Left ventricle myocardium inferior (tissue), 1 donor: Measurements from ENCODE around the gene KRT36. TPM values are rescaled to one million over a fixed set of nuclear protein-coding genes. Genes with fewer than 3 reads are reported as not detected.

Experiments used
- DNase-seq: peaks from one replicate; pipeline ENCODE4 v3.0.0-alpha.2; 2020
- H3K27ac ChIP-seq: fragments of 200-600 bp; replicated peaks from 2 replicates; pipeline ENCODE4 v1.8.0; 2021
- H3K27me3 ChIP-seq: fragments of 200-600 bp; 2 replicates; pipeline ENCODE4 v1.8.0; 2021; ENCODE audit warnings: low read depth
- H3K36me3 ChIP-seq: fragments of 200-600 bp; 2 replicates; pipeline ENCODE4 v1.8.0; 2021
- H3K4me1 ChIP-seq: fragments of 200-600 bp; 2 replicates; pipeline ENCODE4 v1.8.0; 2021
- H3K4me3 ChIP-seq: fragments of 200-600 bp; 2 replicates; pipeline ENCODE4 v1.8.0; 2021; ENCODE audit warnings: mild to moderate bottlenecking, moderate library complexity
- H3K9me3 ChIP-seq: fragments of 200-600 bp; replicated peaks from 2 replicates; pipeline ENCODE4 v1.8.0; 2021
- CTCF ChIP-seq: fragments of 200-600 bp; IDR thresholded peaks from 2 replicates; pipeline ENCODE4 v1.8.0; 2021; ENCODE audit warnings: antibody characterized with exemption, mild to moderate bottlenecking, borderline replicate concordance
- intact Hi-C: fragments of 100-400 bp; cut with micrococcal nuclease; formaldehyde crosslinking; loops from one replicate; pipeline ENCODE4 v1.11.0; 2022
- total RNA-seq: library from RNA; stranded (reverse); fragmentation: NEBNext Ultra II Directional; extraction: Animal tissue kit (Norgen Biotek cat#: 25700); gene quantifications from one replicate; pipeline ENCODE4 v1.2.1, GENCODE V29; 2021
- donor health status: DM: no; HTN: yes; CAD: no; lungs with severe emphysema.

KRT36 gene
- total RNA-seq, 1 donor from 2014 or later: not detected

GRCh38 chr17:41504246-41504977 is 14.7 kb upstream of the KRT36 start:
- Histone ChIP-seq H3K9me3 (no peaks in the 10 kb centered on the region), H3K27me3 (peaks cover 77% of the 10 kb centered on the region), H3K4me1 (no peaks in the 10 kb centered on the region), H3K4me3 (no peak overlapping the region), H3K36me3 (no peaks in the 10 kb centered on the region), H3K27ac (no peak overlapping the region)
- no peak for DNase-seq
- no peak for TF ChIP-seq CTCF
- intact Hi-C loops: no loop called here

GRCh38 chr17:41503202-41503601 is 13.5 kb upstream of the KRT36 start:
- Histone ChIP-seq H3K4me1 (no peaks in the 10 kb centered on the region), H3K36me3 (no peaks in the 10 kb centered on the region), H3K27me3 (peaks cover 78% of the 10 kb centered on the region), H3K27ac (no peak overlapping the region), H3K9me3 (no peaks in the 10 kb centered on the region), H3K4me3 (no peak overlapping the region)
- DNase-seq: no peak
- no peak for TF ChIP-seq CTCF
- intact Hi-C loops: no loop called here

- peaks cover 69% of the 10 kb centered on the region for H3K27me3 ChIP-seq
- DNase-seq: no peak
- intact Hi-C loops: no loop called here
- H3K36me3 ChIP-seq: no peaks in the 10 kb centered on the region
- no peaks in the 10 kb centered on the region for H3K4me1 ChIP-seq
- H3K27ac ChIP-seq: no peak overlapping the region
- no peaks in the 10 kb centered on the region for H3K9me3 ChIP-seq
- no peak for TF ChIP-seq CTCF
- no peak overlapping the region for H3K4me3 ChIP-seq
These were observed 10.6 kb upstream of the KRT36 start for GRCh38 chr17:41500131-41500911.

GRCh38 chr17:41499714-41500113 is 10.0 kb upstream of the KRT36 start:
- Histone ChIP-seq H3K27ac (no peak overlapping the region), H3K4me1 (no peaks in the 10 kb centered on the region), H3K9me3 (no peaks in the 10 kb centered on the region), H3K36me3 (no peaks in the 10 kb centered on the region), H3K27me3 (peaks cover 68% of the 10 kb centered on the region), H3K4me3 (no peak overlapping the region)
- TF ChIP-seq CTCF: no peak
- no peak for DNase-seq
- intact Hi-C loops: no loop called here

GRCh38 chr17:41498276-41498675 is 8.6 kb upstream of the KRT36 start:
- Histone ChIP-seq H3K36me3 (no peaks in the 10 kb centered on the region), H3K9me3 (no peaks in the 10 kb centered on the region), H3K27ac (no peak overlapping the region), H3K27me3 (peaks cover 70% of the 10 kb centered on the region), H3K4me1 (no peaks in the 10 kb centered on the region), H3K4me3 (no peak overlapping the region)
- TF ChIP-seq CTCF: no peak
- intact Hi-C loops: no loop called here
- no peak for DNase-seq
